ENCODE data around the gene HDGFL1. TPM values are rescaled to one million over a fixed set of nuclear protein-coding genes. Genes with fewer than 3 reads are reported as not detected.

The HDGFL1 gene
- total RNA-seq, 1 experiment from 2014 or later = not detected

- POLR2A ChIA-PET (ENCODE audit: low non-redundant PET) = interaction anchor here (0.6 kb wide), 1 partner anchor 326 kb away, joined by 6 read pairs; no protein-coding TSS in a partner anchor
- H3K27ac ChIP-seq (ENCODE audit: low read depth, low read length, poor library complexity, severe bottlenecking) = no peak overlapping the region
- H3K4me3 ChIP-seq (ENCODE audit: low read depth, low read length, poor library complexity, severe bottlenecking) = no peak overlapping the region
- H3K27me3 ChIP-seq (replicated peaks; ENCODE audit: insufficient read depth, low read depth, low read length, poor library complexity) = peaks cover 10% of the 10 kb centered on the region
- BruUV-seq (replicated peaks) = no TSS peak
- intact Hi-C loops (cut with micrococcal nuclease; ENCODE audit: unreplicated experiment) = no loop called here
- CTCF ChIA-PET = no interaction called here
- H3K9me3 ChIP-seq (ENCODE audit: low read depth, low read length, poor library complexity, severe bottlenecking) = no peaks in the 10 kb centered on the region
- no peaks in the 10 kb centered on the region for H3K4me1 ChIP-seq (ENCODE audit: insufficient read depth, low read length, poor library complexity, severe bottlenecking)
- DNase-seq (ENCODE audit: low spot score) = no peak
- TF ChIP-seq EZH2 (IDR thresholded peaks at IDR 0.05; ENCODE audit: borderline replicate concordance, low read depth, low read length, poor library complexity, severe bottlenecking) (no peak), CTCF (conservative IDR thresholded peaks at IDR 0.05; ENCODE audit: low read depth, low read length) (no peak)
- no peaks in the 10 kb centered on the region for H3K36me3 ChIP-seq (ENCODE audit: insufficient read depth, low read length, poor library complexity, severe bottlenecking)
Observed at GRCh38 chr6:22558288-22558882, 11.0 kb upstream of the HDGFL1 start.

GRCh38 chr6:22568854-22569253 lies 512 bp upstream of the HDGFL1 start:
- ChIA-PET CTCF (no interaction called here), POLR2A (ENCODE audit: low non-redundant PET) (no interaction called here)
- Histone ChIP-seq H3K27me3 (replicated peaks; ENCODE audit: insufficient read depth, low read depth, low read length, poor library complexity) (peaks cover 14% of the 10 kb centered on the region), H3K4me1 (ENCODE audit: insufficient read depth, low read length, poor library complexity, severe bottlenecking) (no peaks in the 10 kb centered on the region), H3K9me3 (ENCODE audit: low read depth, low read length, poor library complexity, severe bottlenecking) (no peaks in the 10 kb centered on the region), H3K4me3 (ENCODE audit: low read depth, low read length, poor library complexity, severe bottlenecking) (no peak overlapping the region), H3K27ac (ENCODE audit: low read depth, low read length, poor library complexity, severe bottlenecking) (no peak overlapping the region), H3K36me3 (ENCODE audit: insufficient read depth, low read length, poor library complexity, severe bottlenecking) (no peaks in the 10 kb centered on the region)
- no TSS peak for BruUV-seq (replicated peaks)
- intact Hi-C loops (cut with micrococcal nuclease; ENCODE audit: unreplicated experiment) = no loop called here
- TF ChIP-seq EZH2 (IDR thresholded peaks at IDR 0.05; ENCODE audit: borderline replicate concordance, low read depth, low read length, poor library complexity, severe bottlenecking) (no peak), CTCF (conservative IDR thresholded peaks at IDR 0.05; ENCODE audit: low read depth, low read length) (no peak)
- DNase-seq (ENCODE audit: low spot score) = no peak

DNA sequence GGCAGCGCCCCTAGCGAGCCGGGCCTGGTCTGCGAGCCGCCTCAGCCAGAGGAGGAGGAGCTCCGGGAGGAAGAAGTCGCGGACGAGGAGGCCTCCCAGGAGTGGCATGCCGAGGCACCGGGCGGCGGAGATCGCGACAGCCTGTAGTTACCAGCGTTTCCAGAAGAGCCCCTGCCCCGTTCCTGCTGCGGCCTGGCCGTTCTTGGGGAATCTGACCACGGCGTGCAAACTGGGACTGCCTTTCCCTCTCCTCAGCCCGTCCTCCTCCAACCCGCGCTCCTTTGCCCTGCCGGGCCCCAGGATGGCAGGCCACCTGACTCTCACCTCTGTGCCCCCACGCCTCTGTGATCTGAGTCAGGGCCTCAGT lies 802 bp downstream of the HDGFL1 start:
- Histone ChIP-seq H3K27ac (ENCODE audit: low read depth, low read length, poor library complexity, severe bottlenecking) (no peak overlapping the region), H3K9me3 (ENCODE audit: low read depth, low read length, poor library complexity, severe bottlenecking) (no peaks in the 10 kb centered on the region), H3K27me3 (replicated peaks; ENCODE audit: insufficient read depth, low read depth, low read length, poor library complexity) (peaks cover 4% of the 10 kb centered on the region), H3K4me3 (ENCODE audit: low read depth, low read length, poor library complexity, severe bottlenecking) (no peak overlapping the region), H3K4me1 (ENCODE audit: insufficient read depth, low read length, poor library complexity, severe bottlenecking) (no peaks in the 10 kb centered on the region), H3K36me3 (ENCODE audit: insufficient read depth, low read length, poor library complexity, severe bottlenecking) (no peaks in the 10 kb centered on the region)
- BruUV-seq (replicated peaks) = no TSS peak
- TF ChIP-seq EZH2 (IDR thresholded peaks at IDR 0.05; ENCODE audit: borderline replicate concordance, low read depth, low read length, poor library complexity, severe bottlenecking) = no peak
- no peak for TF ChIP-seq CTCF (conservative IDR thresholded peaks at IDR 0.05; ENCODE audit: low read depth, low read length)
- CTCF ChIA-PET = no interaction called here
- POLR2A ChIA-PET (ENCODE audit: low non-redundant PET) = no interaction called here
- intact Hi-C loops (cut with micrococcal nuclease; ENCODE audit: unreplicated experiment) = no loop called here
- DNase-seq (ENCODE audit: low spot score) = no peak

All from A673 (cell line).